ENCODE measurements around the gene TSPYL2. TPM values are rescaled to one million over a fixed set of nuclear protein-coding genes. Genes with fewer than 3 reads are reported as not detected.

The TSPYL2 gene
- total and polyA plus RNA-seq, 2 of the 8 experiments (the other 6 are each of a cell fraction or from before 2014, with no cell fraction given), result 13.4 to 13.7 TPM

DNA sequence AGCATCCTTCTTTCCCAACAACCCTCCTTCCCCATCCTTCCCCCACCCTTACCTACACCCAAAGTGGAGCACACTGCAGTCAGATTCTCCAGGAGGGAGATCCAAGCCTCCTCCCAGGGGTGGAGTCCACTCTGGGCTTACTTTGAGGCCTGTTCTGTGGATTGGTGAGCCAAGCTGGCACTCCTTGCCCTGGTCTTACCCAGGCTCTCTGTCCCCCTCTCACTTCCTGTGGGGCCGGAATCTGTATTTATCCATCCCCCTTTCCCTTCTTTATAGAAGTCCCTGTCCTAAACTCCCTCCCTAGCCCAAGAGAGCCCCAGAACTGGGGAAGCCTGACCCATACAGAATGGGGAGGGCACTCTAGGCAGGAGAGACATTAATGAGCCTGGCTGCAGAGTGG is 3.2 kb upstream of the TSPYL2 start:
- FAIRE-seq, result no peak
- ChIA-PET CTCF (ENCODE audit: partially characterized antibody) (interaction anchor here (1.4 kb wide), 1 partner anchor 10 kb away, joined by 5 read pairs; no protein-coding TSS in a partner anchor), POLR2A (ENCODE audit: partially characterized antibody) (interaction anchor here (1.0 to 1.6 kb wide), 2 partner anchors 10 to 148 kb away, joined by 4 read pairs; no protein-coding TSS in a partner anchor)
- no peak overlapping the region for H3K23ac ChIP-seq (ENCODE audit: insufficient read length)
- no peak overlapping the region for H2BK120ac ChIP-seq (replicated peaks; ENCODE audit: low read depth, low read length)
- H4K20me1 ChIP-seq (replicated peaks in 1 of 2; ENCODE audit: control insufficient read depth in 1 of 2, insufficient read depth in 2 of 2, low read length in 2 of 2), result peaks cover 0 to 5% of the 10 kb centered on the region in 2 experiments
- no peaks in the 10 kb centered on the region for H3K9me3 ChIP-seq (ENCODE audit: insufficient read depth in 2 of 2, low read depth in 1 of 2, low read length in 1 of 2)
- H3K79me2 ChIP-seq (ENCODE audit: control insufficient read depth in 1 of 2, insufficient read depth in 2 of 2, low read length in 2 of 2), result peaks cover 0 to 9% of the 10 kb centered on the region in 2 experiments; a peak in 2 of 4 replicates
- H3K27ac ChIP-seq (ENCODE audit: low read depth, low read length), result no peak overlapping the region
- no peak for DNase-seq (ENCODE audit: low read depth in 1 of 2, low spot score in 2 of 2)
- no peak overlapping the region for H2BK5ac ChIP-seq (ENCODE audit: low read depth, low read length)
- no peak overlapping the region for H4K91ac ChIP-seq (replicated peaks; ENCODE audit: insufficient read length, low read length)
- no peak overlapping the region for H2BK15ac ChIP-seq (ENCODE audit: low read length)
- H3K4me1 ChIP-seq (replicated peaks in 1 of 4; ENCODE audit: control insufficient read depth in 3 of 4, insufficient read depth in 4 of 4, low read length in 3 of 4), result no peaks in the 10 kb centered on the region; a peak in 2 of 7 replicates
- no peak overlapping the region for H4K8ac ChIP-seq (ENCODE audit: extremely low read depth, insufficient read depth, low read length)
- H3K14ac ChIP-seq (ENCODE audit: insufficient read length), result no peak overlapping the region
- no peak overlapping the region for H3K9ac ChIP-seq (replicated peaks in 1 of 4; ENCODE audit: extremely low read depth in 1 of 4, low read depth in 3 of 4, low read length in 3 of 4)
- no peaks in the 10 kb centered on the region; the same call in 1 of the 2 replicates for H3K79me1 ChIP-seq (ENCODE audit: low read depth, low read length)
- H3K27me3 ChIP-seq (replicated peaks in 1 of 4; ENCODE audit: control insufficient read depth in 3 of 4, extremely low read depth in 1 of 4, insufficient read depth in 3 of 4, low read length in 3 of 4), result no peaks in the 10 kb centered on the region
- H4K5ac ChIP-seq (ENCODE audit: insufficient read length, low read depth, low read length), result no peak overlapping the region
- H3K4ac ChIP-seq (replicated peaks; ENCODE audit: insufficient read length, low read depth, low read length), result no peak overlapping the region
- no peak overlapping the region for H2BK12ac ChIP-seq (ENCODE audit: low read depth, low read length)
- H3K18ac ChIP-seq (ENCODE audit: extremely low read depth, low read length), result no peak overlapping the region
- no peak overlapping the region for H2AK5ac ChIP-seq (ENCODE audit: low read depth, low read length)
- no peak overlapping the region for H3K4me3 ChIP-seq (ENCODE audit: extremely low read depth in 1 of 4, insufficient read depth in 2 of 4, low read depth in 3 of 4, low read length in 4 of 4)
- no peak overlapping the region for H3K56ac ChIP-seq (replicated peaks; ENCODE audit: insufficient read length, low read depth, low read length)
- peaks cover 2% of the 10 kb centered on the region; the same call in 1 of the 2 replicates for H3K23me2 ChIP-seq (ENCODE audit: low read depth, low read length)
- no peak overlapping the region for H3K4me2 ChIP-seq (ENCODE audit: insufficient read depth in 1 of 2, low read depth in 2 of 2, low read length in 2 of 2)
- H2AFZ ChIP-seq (ENCODE audit: low read length), result no peak overlapping the region
- WGBS, 2 experiments (ENCODE audit: extremely low coverage in 1 of 2, insufficient coverage in 1 of 2, insufficient read length in 1 of 2, insufficient replicate concordance in 2 of 2, low coverage in 1 of 2, low lambda C conversion rate in 2 of 2, missing lambda C conversion rate in 1 of 2), result 60% methylated on average over 1 of the region's 1 CpG; no CpG with 5 or more reads in 1 of the 2 experiments
- H2BK20ac ChIP-seq (ENCODE audit: low read length), result no peak overlapping the region
- peaks cover 0 to 3% (median 0%) of the 10 kb centered on the region in 4 experiments; a peak in 1 of 8 replicates for H3K36me3 ChIP-seq (ENCODE audit: control insufficient read depth in 2 of 4, insufficient read depth in 4 of 4, low read length in 3 of 4)
- TF ChIP-seq SIN3A (conservative IDR thresholded peaks at IDR 0.05 in 1 of 2, IDR thresholded peaks at IDR 0.05 in 1 of 2; ENCODE audit: low read depth in 1 of 2, low read length in 2 of 2), result no peak
- no peak for TF ChIP-seq RXRA (IDR thresholded peaks at IDR 0.05; ENCODE audit: insufficient read depth, low read depth, low read length)
- TF ChIP-seq GABPA (IDR thresholded peaks at IDR 0.05; ENCODE audit: borderline replicate concordance, insufficient read depth, low read length), result no peak
- no peak for TF ChIP-seq RAD21 (IDR thresholded peaks at IDR 0.05 in 1 of 2, conservative IDR thresholded peaks at IDR 0.05 in 1 of 2; ENCODE audit: low read depth in 2 of 2, low read length in 2 of 2)
- TF ChIP-seq, protein P1, sequence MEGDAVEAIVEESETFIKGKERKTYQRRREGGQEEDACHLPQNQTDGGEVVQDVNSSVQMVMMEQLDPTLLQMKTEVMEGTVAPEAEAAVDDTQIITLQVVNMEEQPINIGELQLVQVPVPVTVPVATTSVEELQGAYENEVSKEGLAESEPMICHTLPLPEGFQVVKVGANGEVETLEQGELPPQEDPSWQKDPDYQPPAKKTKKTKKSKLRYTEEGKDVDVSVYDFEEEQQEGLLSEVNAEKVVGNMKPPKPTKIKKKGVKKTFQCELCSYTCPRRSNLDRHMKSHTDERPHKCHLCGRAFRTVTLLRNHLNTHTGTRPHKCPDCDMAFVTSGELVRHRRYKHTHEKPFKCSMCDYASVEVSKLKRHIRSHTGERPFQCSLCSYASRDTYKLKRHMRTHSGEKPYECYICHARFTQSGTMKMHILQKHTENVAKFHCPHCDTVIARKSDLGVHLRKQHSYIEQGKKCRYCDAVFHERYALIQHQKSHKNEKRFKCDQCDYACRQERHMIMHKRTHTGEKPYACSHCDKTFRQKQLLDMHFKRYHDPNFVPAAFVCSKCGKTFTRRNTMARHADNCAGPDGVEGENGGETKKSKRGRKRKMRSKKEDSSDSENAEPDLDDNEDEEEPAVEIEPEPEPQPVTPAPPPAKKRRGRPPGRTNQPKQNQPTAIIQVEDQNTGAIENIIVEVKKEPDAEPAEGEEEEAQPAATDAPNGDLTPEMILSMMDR (IDR thresholded peaks at IDR 0.05; ENCODE audit: control extremely low read depth in 1 of 3, insufficient read depth in 1 of 3, low read depth in 1 of 3, low read length in 3 of 3), result no peak
- no peak for TF ChIP-seq HDAC2 (IDR thresholded peaks at IDR 0.05; ENCODE audit: borderline replicate concordance in 1 of 2, low read depth in 2 of 2, low read length in 2 of 2)
- TF ChIP-seq SUZ12 (IDR thresholded peaks at IDR 0.05; ENCODE audit: low read length), result no peak
- TF ChIP-seq BACH1 (IDR thresholded peaks at IDR 0.05; ENCODE audit: low read length), result no peak
- TF ChIP-seq TEAD4 (IDR thresholded peaks at IDR 0.05; ENCODE audit: low read depth, low read length), result no peak
- TF ChIP-seq HDAC6 (IDR thresholded peaks at IDR 0.05; ENCODE audit: low read depth, low read length), result no peak
